Colon (tissue), 2 donors: Measurements from ENCODE around the gene DIPK1A.

Source experiments
- FAIRE-seq: peaks from 2 replicates; lab custom pipeline; 2012; peaks lifted over from hg19 to GRCh38; lab: Jason Lieb, UNC
- donor health status: control.
- donor health status: control.

DIPK1A gene

GRCh38 chr1:92877792-92878191 is 83.5 kb downstream of the DIPK1A start:
- no peak for FAIRE-seq

GRCh38 chr1:92877081-92877711 is 84.1 kb downstream of the DIPK1A start:
- no peak for FAIRE-seq

- FAIRE-seq: no peak
Observed at GRCh38 chr1:92876351-92876750, 84.9 kb downstream of the DIPK1A start.

GRCh38 chr1:92874987-92875386 is 86.3 kb downstream of the DIPK1A start:
- FAIRE-seq: no peak

GRCh38 chr1:92872719-92873118 is 88.5 kb downstream of the DIPK1A start:
- no peak for FAIRE-seq

GRCh38 chr1:92870591-92870990 is 90.7 kb downstream of the DIPK1A start:
- no peak for FAIRE-seq

GRCh38 chr1:92864131-92864530 is 97.1 kb downstream of the DIPK1A start:
- FAIRE-seq: no peak

- FAIRE-seq: no peak
Observed at GRCh38 chr1:92862605-92863004, 98.7 kb downstream of the DIPK1A start.

GRCh38 chr1:92859400-92860039 is 101.7 kb downstream of the DIPK1A start:
- no peak for FAIRE-seq

- FAIRE-seq: peak; percentile 97
Observed at GRCh38 chr1:92858564-92859399, 102.5 kb downstream of the DIPK1A start.

- no peak for FAIRE-seq
Observed at GRCh38 chr1:92857817-92858216, 103.4 kb downstream of the DIPK1A start.

GRCh38 chr1:92855236-92855635 is 106.0 kb downstream of the DIPK1A start:
- FAIRE-seq: no peak

GRCh38 chr1:92854101-92854785 is 107.0 kb downstream of the DIPK1A start:
- FAIRE-seq: no peak

- no peak for FAIRE-seq
Observed at GRCh38 chr1:92853299-92853698, 108.0 kb downstream of the DIPK1A start.

- no peak for FAIRE-seq
Observed at GRCh38 chr1:92851729-92852128, 109.5 kb downstream of the DIPK1A start.

GRCh38 chr1:92850019-92850418 is 111.2 kb downstream of the DIPK1A start:
- FAIRE-seq: no peak

- no peak for FAIRE-seq
Observed at GRCh38 chr1:92848201-92848600, 113.1 kb downstream of the DIPK1A start.

- no peak for FAIRE-seq
Observed at GRCh38 chr1:92845908-92846307, 115.4 kb downstream of the DIPK1A start.

GRCh38 chr1:92844439-92844838 is 116.8 kb downstream of the DIPK1A start:
- FAIRE-seq: no peak

- no peak for FAIRE-seq
Observed at GRCh38 chr1:92843429-92844352, 117.6 kb downstream of the DIPK1A start.

GRCh38 chr1:92843046-92843423 is 118.2 kb downstream of the DIPK1A start:
- no peak for FAIRE-seq
